ENCODE results near the gene DRAP1.
"Not testable (repeated sequence)": the region's sequence is repeated elsewhere in the genome, so short reads cannot be mapped to it uniquely, and the experiment has no call there.

Gene DRAP1

DNA sequence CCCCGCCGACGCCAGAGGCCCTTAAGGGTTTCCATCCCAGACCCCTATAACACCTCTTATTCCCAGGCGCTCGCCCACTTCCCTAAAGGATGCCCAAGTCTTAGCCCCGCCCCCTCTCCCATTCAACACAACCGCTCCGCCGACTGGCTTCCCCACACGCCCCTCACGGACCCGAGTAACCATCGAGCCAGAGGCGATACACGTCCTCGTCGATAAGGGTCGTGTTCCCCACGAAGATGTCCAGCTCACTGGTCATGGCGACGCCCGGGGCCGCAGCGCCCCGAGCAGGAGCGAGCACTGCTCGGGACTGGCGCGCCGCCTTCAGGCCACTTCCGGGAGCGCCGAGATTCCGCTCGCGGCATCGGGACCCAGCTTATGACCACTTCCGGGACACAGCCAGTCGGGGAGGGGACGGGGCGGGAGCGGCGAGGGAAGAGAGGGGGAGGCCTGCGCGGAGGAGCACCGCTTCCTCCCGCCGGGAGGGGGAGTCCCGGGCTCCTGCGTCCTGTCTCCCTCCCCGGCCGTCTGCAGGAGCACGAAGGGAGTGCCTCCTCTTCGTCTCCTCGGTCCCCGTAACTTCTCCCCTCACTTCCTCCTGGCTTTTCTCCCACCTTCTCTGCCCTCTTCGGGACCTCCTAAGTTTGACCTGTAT, 30.9 kb upstream of the DRAP1 start, which contains the start of gene FIBP:
TSS of gene FIBP (minus strand) at position 309 of the 652 bp plus-strand sequence. CDS start at position 256, 53 bp downstream.
- TF ChIP-seq, protein P1, sequence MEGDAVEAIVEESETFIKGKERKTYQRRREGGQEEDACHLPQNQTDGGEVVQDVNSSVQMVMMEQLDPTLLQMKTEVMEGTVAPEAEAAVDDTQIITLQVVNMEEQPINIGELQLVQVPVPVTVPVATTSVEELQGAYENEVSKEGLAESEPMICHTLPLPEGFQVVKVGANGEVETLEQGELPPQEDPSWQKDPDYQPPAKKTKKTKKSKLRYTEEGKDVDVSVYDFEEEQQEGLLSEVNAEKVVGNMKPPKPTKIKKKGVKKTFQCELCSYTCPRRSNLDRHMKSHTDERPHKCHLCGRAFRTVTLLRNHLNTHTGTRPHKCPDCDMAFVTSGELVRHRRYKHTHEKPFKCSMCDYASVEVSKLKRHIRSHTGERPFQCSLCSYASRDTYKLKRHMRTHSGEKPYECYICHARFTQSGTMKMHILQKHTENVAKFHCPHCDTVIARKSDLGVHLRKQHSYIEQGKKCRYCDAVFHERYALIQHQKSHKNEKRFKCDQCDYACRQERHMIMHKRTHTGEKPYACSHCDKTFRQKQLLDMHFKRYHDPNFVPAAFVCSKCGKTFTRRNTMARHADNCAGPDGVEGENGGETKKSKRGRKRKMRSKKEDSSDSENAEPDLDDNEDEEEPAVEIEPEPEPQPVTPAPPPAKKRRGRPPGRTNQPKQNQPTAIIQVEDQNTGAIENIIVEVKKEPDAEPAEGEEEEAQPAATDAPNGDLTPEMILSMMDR (conservative IDR thresholded peaks at IDR 0.05; ENCODE audit: low read depth, low read length), result peak; percentile 73
- peak; percentile 88 for DNase-seq (ENCODE audit: low read depth)
- H3K4me3 ChIP-seq (ENCODE audit: low read length), result peak within 1 kb of the TSS; percentile 85

DNA sequence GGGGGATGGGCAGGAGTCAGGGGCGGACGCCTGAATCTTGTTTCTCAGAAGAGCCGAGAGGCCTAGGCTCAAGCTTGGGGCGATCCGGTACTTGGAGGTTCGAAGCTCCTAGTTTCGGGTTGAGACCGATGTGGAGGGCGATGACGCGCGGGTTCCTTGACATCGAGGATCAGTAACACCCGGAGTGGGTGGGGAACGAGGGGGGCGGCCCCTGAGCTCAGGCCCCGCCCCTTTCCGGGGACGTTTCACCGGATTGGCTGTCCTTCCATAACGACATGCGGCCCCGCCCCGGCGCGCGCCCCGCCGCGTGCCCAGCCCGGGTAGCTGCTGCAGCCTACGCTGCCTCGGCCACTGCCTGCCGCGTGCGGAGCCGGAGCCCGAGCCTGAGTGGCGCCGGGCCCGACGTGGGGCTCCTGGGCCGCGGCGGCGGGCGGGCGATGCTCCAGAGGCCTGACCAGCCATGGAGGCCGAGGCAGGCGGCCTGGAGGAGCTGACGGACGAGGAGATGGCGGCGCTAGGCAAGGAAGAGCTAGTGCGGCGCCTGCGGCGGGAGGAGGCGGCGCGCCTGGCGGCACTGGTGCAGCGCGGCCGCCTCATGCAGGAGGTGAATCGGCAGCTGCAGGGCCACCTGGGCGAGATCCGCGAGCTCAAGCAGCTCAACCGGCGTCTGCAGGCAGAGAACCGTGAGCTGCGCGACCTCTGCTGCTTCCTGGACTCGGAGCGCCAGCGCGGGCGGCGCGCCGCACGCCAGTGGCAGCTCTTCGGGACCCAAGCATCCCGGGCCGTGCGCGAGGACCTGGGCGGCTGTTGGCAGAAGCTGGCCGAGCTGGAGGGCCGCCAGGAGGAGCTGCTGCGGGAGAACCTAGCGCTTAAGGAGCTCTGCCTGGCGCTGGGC, 28.7 kb upstream of the DRAP1 start, which contains the start of gene CCDC85B:
TSS of gene CCDC85B (plus strand) at position 350 of the 895 bp plus-strand sequence. CDS start at position 461, 111 bp downstream.
- TF ChIP-seq, protein P1 (conservative IDR thresholded peaks at IDR 0.05; ENCODE audit: low read depth, low read length), result peak; percentile 17
- H3K4me3 ChIP-seq (ENCODE audit: low read length), result peak within 1 kb of the TSS; percentile 68
- peak; percentile 68 for DNase-seq (ENCODE audit: low read depth)

DNA sequence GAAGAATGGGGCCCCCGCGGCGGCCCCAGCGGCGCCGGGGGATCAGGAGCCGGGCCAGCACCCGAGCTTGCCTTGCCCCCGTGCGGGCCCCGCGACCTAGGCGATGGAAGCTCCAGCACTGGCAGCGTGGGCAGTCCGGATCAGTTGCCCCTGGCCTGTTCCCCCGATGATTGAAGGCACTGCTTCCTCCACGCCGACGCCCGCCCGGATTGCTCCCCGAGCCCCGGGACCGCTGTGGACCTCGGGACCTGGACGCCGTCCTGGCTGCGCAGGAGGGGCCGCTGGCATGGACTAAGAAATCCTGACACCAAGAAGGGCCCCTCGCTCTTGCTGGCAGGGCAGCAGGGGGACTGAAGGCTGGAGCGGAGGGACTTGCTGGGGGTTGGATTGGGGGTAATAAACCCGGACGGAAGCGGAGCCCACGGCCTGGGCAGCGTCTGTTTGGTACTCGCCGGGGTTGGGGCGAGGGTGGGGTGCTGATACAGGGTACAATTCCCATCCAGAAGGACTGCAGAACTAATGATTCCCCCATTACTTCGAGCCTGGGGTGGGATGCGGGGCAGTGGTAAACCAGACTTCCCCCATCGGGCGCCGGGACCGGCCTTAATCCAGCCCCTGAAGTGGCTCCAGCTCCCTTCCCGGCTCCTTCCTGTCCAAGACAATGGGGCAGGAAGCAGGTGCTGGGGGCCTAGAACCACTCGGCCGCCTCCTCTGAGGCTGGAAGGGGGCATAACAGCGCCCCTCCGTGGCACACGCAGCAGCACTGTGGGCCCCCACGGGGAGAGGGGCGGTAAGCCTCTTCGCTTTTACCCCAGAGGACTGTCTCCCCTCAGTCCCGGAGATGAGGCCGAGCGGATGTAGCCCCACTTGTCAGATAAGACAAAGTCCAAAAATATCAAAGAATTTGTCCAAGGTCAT, 27.7 kb upstream of the DRAP1 start:
- H3K4me3 ChIP-seq (ENCODE audit: low read length), result peak overlapping the region; percentile 67
- no peak for DNase-seq (ENCODE audit: low read depth)
- TF ChIP-seq, protein P1 (conservative IDR thresholded peaks at IDR 0.05; ENCODE audit: low read depth, low read length), result peak; percentile 34

DNA sequence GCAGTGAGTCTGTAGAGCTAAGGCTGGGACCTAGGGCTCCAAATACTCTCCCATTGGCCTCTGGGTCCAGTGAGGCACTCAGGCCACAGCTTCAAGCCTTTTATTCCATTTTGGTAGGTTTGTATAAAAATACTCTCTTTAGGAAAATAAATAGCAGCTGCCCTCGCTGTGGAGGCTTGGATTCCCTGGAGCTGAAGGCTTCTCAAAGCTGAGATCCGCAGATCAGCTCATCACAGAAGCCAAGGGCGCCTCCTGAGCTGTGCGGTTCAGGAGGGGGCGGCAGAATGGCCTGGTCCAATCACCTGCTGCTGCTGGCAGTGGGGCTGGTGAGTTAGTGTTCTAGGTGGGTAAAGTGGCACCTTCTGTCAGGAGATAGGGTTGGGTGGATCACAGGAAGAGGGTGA, 27.1 kb upstream of the DRAP1 start:
- H3K4me3 ChIP-seq (ENCODE audit: low read length), result peak overlapping the region; percentile 67
- DNase-seq (ENCODE audit: low read depth), result not testable (repeated sequence)

DNA sequence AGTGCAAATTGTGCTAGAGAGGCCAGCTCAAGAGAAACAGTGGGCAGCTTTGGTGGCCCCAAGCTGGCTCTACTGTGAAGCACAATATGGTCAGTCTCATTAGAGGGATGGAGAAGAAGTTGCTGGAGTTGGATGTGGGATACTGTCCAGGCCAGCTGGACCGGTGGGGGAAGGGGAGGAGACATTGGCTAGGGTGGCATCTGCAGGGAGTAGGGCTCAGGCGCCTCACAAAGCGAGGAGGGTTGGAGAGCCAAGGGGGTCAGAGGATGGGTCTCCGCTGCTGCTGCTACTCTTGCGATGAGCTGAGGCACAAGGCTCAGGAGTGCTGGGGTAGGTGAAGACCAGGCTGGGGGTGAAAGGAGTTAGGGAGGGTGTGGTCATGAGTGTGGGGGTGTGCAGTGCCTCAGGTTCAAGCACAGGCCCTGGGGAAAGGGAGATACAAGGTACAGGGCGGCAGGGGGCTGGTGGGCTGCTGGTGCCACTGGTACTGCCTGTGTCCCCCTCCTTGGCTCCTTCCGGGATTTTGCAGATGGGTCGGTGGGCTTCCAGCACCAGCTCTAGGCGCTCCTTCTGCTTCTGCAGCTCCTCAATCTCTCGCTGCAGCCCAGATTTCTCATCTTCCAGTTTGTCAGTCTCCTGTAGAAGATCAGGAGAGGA, 26.4 kb upstream of the DRAP1 start:
- DNase-seq (ENCODE audit: low read depth), result no peak
- H3K4me3 ChIP-seq (ENCODE audit: low read length), result no peak overlapping the region
- TF ChIP-seq, protein P1 (conservative IDR thresholded peaks at IDR 0.05; ENCODE audit: low read depth, low read length), result no peak

DNA sequence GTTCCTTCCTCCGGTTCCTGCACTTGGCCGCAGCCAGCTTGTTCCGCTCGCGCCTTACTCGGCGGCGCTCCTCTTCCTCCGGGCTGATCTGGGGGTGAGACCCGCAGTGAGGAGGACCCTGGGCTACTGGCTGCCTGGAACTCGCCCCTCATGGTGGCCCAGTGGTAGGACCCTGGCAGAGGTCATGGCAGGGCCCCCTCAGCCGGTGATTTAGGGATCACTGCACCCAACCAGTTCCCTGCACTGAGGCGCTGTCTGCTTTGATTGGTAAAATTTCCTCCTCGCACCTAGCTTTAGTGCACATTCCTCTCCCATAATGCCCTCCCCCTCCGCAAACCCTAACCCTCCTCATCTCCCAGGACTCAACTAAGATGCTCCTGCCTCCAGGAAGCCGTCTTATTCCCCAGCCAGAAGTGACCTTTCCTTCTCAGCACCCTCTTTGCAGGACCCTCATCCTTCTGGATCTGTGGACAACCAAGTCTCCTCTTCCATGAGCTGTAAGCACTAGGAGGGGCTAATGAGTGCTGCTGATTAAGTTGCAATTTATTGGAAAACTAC, 25.1 kb upstream of the DRAP1 start:
- TF ChIP-seq, protein P1 (conservative IDR thresholded peaks at IDR 0.05; ENCODE audit: low read depth, low read length), result no peak
- no peak overlapping the region for H3K4me3 ChIP-seq (ENCODE audit: low read length)
- DNase-seq (ENCODE audit: low read depth), result no peak

Measured in retinal pigment epithelial cell (primary cell).